ENCODE measurements around the gene SLC25A52.

GRCh38 chr18:31739651-31740050 lies 21.0 kb downstream of the SLC25A52 start:
- TF ChIP-seq CTCF (IDR thresholded peaks at IDR 0.05; ENCODE audit: low read depth, low read length) = no peak
- no peak for TF ChIP-seq EZH2phosphoT487 (IDR thresholded peaks at IDR 0.05; ENCODE audit: low read depth)

Measured in OCI-LY3 (cell line).